HG02798 (cell line): Measurements from ENCODE around the gene PLEKHA1.

Experiments
- ATAC-seq: cut with Tn5 transposase; IDR thresholded peaks from one replicate; pipeline ENCODE4 v1.9.1; 2021; ENCODE audit warnings: mild to moderate bottlenecking; ENCODE audit not compliant: unreplicated experiment, poor library complexity

Gene PLEKHA1

DNA sequence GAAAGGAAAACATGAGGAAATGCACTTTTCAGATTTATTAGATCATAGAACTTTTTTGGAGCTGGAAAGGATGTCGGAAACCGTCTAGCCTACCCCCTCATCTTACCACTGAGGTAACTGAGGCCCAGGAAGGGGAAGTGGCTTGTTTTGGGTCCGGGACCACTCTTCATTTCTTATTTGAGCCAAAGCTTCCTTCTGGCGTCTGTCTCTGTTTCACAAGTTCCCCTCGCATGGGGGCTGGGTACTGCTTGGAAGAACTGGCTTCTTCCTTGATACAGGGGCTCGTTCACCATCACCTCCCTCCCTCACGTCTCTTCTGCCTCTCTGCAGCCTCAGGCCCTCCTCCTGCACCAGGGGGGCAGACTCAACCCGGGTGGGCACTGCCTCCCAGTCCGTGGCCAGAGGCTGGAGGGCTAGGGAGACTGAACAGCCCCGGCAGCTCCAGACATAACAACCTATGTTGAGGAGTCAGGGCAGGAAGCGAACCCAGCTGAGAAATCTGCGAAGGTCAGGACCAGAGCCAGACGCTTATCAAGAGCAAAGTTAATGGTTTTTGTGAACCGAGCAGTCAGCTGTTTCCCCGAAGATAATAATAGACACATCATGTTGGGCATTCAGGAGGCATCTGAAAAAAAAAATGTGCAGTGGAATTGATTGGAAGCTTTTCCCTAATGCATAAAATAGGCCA lies 99.8 kb downstream of the PLEKHA1 start:
- ATAC-seq = no peak

DNA sequence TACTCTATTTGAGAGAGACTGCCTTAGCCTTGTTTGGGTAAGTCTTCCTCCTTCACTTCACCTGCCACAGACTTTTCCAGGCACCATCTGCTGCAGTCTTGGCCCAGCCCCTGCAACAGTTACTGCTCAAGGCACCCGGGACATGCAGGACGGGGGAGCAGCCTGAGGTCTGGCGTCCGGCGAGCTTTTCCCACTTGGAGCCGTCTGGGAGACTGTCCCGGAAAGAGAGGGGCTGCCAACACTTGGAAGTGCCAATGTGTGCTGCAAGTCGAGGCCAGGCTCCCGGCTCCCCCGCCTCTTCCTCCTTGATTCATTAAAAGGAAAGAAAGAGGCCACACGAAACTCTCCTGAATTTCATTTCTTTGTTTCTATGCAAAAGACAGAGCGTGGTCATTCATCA lies 100.6 kb downstream of the PLEKHA1 start:
- no peak for ATAC-seq

DNA sequence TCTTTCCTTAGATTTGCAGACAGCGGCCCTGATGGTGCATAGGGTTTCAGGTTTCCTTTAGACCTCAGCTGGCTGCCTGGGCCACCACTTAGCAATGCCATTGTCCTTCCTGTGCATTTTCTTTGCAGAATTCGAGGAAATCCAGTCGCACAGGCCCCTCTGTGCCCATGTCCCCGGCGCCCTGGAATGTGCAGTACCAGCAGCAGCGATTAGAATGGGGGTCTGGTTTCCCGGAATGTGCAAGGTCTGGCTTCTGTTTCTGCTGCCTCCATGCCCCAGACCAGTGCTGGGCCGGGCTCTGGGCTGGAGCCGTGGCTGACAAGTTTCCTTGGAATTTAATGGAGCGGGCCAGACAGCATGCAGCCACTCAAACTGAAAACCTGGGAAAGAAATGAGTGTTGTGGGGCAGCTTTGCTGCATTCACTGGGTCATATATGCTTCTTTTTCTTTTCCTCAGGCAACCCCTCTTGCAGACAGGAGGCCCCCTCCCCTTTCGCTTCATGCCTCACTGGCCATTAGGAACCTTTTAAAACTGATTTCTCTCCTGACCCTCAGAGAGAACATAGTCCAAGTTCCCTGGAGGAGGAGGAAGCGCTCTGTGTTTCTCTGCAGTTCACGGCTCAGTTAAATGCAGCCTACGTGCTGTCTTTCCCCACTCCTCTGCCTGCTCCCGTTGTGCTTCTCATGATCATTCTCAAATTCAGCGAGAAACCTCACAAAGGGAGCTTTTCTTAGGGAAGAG lies 101.3 kb downstream of the PLEKHA1 start:
- ATAC-seq = no peak

DNA sequence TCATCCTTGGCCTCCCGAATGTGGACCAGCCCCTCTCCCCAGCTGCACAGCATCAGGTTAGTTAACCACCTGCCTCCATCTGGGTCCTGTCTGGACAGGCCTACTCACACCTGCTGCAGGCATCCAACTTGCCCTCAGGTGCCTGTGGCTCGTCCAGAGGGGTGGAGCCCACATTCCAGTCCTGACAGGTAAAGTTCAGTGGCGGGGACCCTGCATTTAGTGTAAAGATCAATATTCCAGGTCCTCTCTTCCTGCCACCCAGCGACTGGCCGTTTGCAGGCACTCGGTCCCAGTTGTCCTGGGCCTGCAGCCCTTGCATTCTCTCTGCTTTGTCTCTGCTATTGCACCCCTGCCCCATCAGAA lies 101.8 kb downstream of the PLEKHA1 start:
- no peak for ATAC-seq

DNA sequence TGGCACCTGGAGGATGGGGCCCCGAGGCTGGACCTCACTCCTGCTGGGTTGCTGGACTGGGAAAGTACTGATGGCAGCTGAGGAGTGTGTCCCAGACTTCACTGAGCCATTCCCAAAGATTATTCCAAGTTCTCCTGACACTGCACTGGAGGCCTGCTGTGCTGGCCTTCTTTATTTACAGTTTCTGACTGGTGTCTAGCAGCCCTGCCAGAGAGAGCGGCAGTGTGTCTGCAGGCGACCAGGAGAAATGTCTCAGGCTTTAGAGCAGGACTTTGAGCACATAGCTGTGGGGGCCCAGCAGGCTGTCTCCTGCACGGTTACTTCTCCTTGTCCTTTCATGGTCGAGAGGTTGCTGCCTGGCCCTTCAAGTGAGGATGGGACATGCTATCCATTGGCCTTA lies 102.9 kb downstream of the PLEKHA1 start:
- no peak for ATAC-seq

DNA sequence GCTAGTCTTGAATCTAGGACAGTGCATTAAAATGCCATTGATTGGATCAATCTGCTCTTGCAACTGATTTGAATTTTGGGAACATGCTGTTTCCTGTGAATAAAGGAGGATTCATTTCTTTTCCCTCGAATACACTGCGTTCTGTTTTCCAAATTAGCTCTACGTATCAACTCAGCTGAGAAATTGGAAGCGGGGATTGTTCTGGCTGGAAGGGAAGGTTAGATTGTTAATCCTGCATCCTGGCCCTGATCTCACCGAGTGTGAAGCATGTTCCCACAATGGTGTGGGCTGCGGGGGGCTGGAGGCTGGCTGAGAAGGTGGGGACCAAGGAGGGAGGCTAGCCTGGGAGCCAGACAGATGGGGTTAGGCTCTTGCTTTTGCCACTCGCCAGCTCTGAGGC lies 104.5 kb downstream of the PLEKHA1 start:
- no peak for ATAC-seq

DNA sequence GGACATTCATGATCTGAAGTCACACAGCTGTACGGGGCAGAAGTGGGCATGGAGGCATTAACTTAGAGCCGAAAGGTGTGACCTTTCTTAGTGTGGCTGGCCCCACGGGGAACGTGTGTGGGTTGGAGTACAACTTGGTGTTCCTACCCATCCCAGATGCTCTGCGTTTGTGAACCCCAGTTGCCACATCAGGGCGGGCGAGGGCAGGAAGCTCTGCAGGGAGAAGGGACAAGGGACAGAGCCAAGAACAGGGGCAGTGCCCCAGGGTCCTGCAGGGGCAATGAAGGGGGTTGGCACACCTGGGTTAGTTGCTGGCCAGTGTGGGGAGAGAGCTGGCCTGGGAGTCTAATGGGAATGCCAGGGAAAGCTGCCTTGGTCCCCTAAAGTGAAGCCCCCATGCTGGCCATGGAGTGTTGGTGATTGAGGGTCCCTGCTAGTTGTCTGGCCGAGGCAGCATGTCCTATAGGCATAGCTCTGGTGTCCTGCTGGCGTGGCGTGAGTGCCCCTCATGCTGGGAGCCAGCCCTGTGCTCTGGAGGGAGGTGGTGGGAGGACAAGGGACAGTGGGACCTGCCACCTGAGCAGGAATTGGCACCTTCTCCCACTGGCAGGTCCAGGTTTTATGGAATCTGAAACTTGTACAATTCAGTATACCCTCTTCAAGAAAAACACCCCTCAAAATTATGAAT lies 105.8 kb downstream of the PLEKHA1 start:
- no peak for ATAC-seq

DNA sequence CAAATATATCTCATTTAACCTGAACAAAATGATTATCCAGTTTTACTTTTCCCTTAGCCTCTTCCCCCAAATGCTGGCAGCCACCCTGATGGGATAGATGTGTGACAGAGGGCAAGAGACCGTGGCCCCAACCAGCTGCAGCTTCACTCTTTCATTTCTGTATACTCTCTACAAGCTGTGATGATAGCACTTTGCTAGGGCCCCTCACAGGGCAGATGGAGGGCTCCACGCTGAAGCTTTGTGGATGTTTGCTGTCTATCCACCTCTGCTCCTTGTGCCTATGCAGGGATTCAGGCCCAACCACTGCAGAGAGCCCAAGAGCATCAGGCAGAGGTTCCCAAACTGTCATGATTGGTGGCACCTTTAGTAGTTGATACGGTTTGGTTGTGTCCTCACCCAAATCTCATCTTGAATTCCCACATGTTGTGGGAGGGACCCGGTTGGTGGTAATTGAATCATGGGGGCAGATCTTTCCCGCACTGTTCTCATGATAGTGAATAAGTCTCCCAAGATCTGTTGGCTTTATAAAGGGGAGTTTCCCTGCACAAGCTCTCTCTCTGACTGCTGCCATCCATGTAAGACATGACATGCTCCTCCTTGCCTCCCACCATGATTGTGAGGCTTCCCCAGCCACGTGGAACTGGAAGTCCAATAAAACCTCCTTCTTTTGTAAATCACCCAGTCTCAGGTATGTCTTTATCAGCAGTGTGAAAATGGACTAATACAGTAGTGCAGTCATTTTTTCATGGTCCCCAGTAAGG lies 107.0 kb downstream of the PLEKHA1 start:
- no peak for ATAC-seq
